Stimulated activated naive CD8-positive, alpha-beta T cell treated with anti-CD3 and anti-CD28 coated beads, Interleukin-15, Interleukin-2, amounts not matched to agents 100 ng/mL and 50 ng/mL, for 24 hours (primary cell): ENCODE data around the gene SLC35E3.
"Not testable (repeated sequence)": the region's sequence is repeated elsewhere in the genome, so short reads cannot be mapped to it uniquely, and the experiment has no call there.

Source experiments
- H3K27ac Mint-ChIP-seq: one replicate; pipeline ENCODE4 v1.8.0; 2021; ENCODE audit warnings: mild to moderate bottlenecking, mixed read lengths
- H3K27me3 Mint-ChIP-seq: one replicate; pipeline ENCODE4 v1.8.0; 2021; ENCODE audit warnings: mixed read lengths
- H3K36me3 Mint-ChIP-seq: one replicate; pipeline ENCODE4 v1.8.0; 2021; ENCODE audit warnings: low read depth, mixed read lengths
- H3K4me1 Mint-ChIP-seq: one replicate; pipeline ENCODE4 v1.8.0; 2021; ENCODE audit warnings: low read depth, mixed read lengths
- H3K4me3 Mint-ChIP-seq: one replicate; pipeline ENCODE4 v1.8.0; 2021; ENCODE audit warnings: mild to moderate bottlenecking, mixed read lengths
- H3K9me3 Mint-ChIP-seq: one replicate; pipeline ENCODE4 v1.8.0; 2021; ENCODE audit warnings: mixed read lengths

The SLC35E3 gene

GRCh38 chr12:68800294-68800693, 54.3 kb downstream of the SLC35E3 start:
- Mint-ChIP-seq H3K9me3 (no peaks in the 10 kb centered on the region), H3K27me3 (no peaks in the 10 kb centered on the region), H3K36me3 (no peaks in the 10 kb centered on the region), H3K4me1 (no peaks in the 10 kb centered on the region), H3K27ac (no peak overlapping the region), H3K4me3 (no peak overlapping the region)

GRCh38 chr12:68801124-68801523, 55.1 kb downstream of the SLC35E3 start:
- not testable (repeated sequence) for H3K27me3 Mint-ChIP-seq, H3K36me3 Mint-ChIP-seq, H3K4me1 Mint-ChIP-seq, H3K4me3 Mint-ChIP-seq, H3K9me3 Mint-ChIP-seq, H3K27ac Mint-ChIP-seq

- H3K27ac Mint-ChIP-seq, H3K4me3 Mint-ChIP-seq, H3K27me3 Mint-ChIP-seq, H3K4me1 Mint-ChIP-seq, H3K36me3 Mint-ChIP-seq, H3K9me3 Mint-ChIP-seq: not testable (repeated sequence)
Observed at GRCh38 chr12:68802372-68802745, 56.4 kb downstream of the SLC35E3 start.

GRCh38 chr12:68802911-68803651, 57.1 kb downstream of the SLC35E3 start:
- not testable (repeated sequence) for H3K4me3 Mint-ChIP-seq, H3K4me1 Mint-ChIP-seq, H3K27ac Mint-ChIP-seq, H3K36me3 Mint-ChIP-seq, H3K9me3 Mint-ChIP-seq, H3K27me3 Mint-ChIP-seq

GRCh38 chr12:68803948-68804656, 58.1 kb downstream of the SLC35E3 start:
- Mint-ChIP-seq H3K36me3 (peaks cover 5% of the 10 kb centered on the region), H3K9me3 (no peaks in the 10 kb centered on the region), H3K27ac (no peak overlapping the region), H3K4me1 (peaks cover 15% of the 10 kb centered on the region), H3K27me3 (no peaks in the 10 kb centered on the region), H3K4me3 (no peak overlapping the region)

- H3K9me3 Mint-ChIP-seq: no peaks in the 10 kb centered on the region
- H3K36me3 Mint-ChIP-seq: peaks cover 13% of the 10 kb centered on the region
- no peak overlapping the region for H3K27ac Mint-ChIP-seq
- peaks cover 23% of the 10 kb centered on the region for H3K4me1 Mint-ChIP-seq
- no peak overlapping the region for H3K4me3 Mint-ChIP-seq
- H3K27me3 Mint-ChIP-seq: no peaks in the 10 kb centered on the region
Observed at GRCh38 chr12:68804657-68805591, 58.9 kb downstream of the SLC35E3 start.

GRCh38 chr12:68805592-68806120, 59.7 kb downstream of the SLC35E3 start:
- peaks cover 16% of the 10 kb centered on the region for H3K36me3 Mint-ChIP-seq
- no peak overlapping the region for H3K27ac Mint-ChIP-seq
- H3K27me3 Mint-ChIP-seq: no peaks in the 10 kb centered on the region
- peaks cover 25% of the 10 kb centered on the region for H3K4me1 Mint-ChIP-seq
- no peak overlapping the region for H3K4me3 Mint-ChIP-seq
- H3K9me3 Mint-ChIP-seq: no peaks in the 10 kb centered on the region

- Mint-ChIP-seq H3K36me3 (peaks cover 26% of the 10 kb centered on the region), H3K9me3 (no peaks in the 10 kb centered on the region), H3K27ac (peak overlapping the region; percentile 99), H3K4me1 (peaks cover 34% of the 10 kb centered on the region), H3K4me3 (peak overlapping the region; percentile 95), H3K27me3 (no peaks in the 10 kb centered on the region)
Observed at GRCh38 chr12:68806488-68807237, 60.7 kb downstream of the SLC35E3 start.

GRCh38 chr12:68807274-68807575, 61.2 kb downstream of the SLC35E3 start:
- H3K4me3 Mint-ChIP-seq: peak overlapping the region; percentile 95
- not testable (repeated sequence) for H3K9me3 Mint-ChIP-seq, H3K27me3 Mint-ChIP-seq
- peaks cover 38% of the 10 kb centered on the region for H3K4me1 Mint-ChIP-seq
- H3K27ac Mint-ChIP-seq: peak overlapping the region; percentile 99
- peaks cover 29% of the 10 kb centered on the region for H3K36me3 Mint-ChIP-seq

- Mint-ChIP-seq H3K36me3 (peaks cover 35% of the 10 kb centered on the region), H3K4me3 (peak within 1 kb of the TSS; percentile 95), H3K27ac (peak within 1 kb of the TSS; percentile 99), H3K27me3 (no peaks in the 10 kb centered on the region), H3K9me3 (no peaks in the 10 kb centered on the region), H3K4me1 (peaks cover 44% of the 10 kb centered on the region)
Observed at GRCh38 chr12:68807576-68808387, 61.8 kb downstream of the SLC35E3 start, which contains the start of gene MDM2. TSS of gene MDM2 (plus strand) at chr12:68808177. CDS start at chr12:68808478, 301 bp downstream.

- H3K4me3 Mint-ChIP-seq: peak overlapping the region; percentile 95
- H3K27me3 Mint-ChIP-seq: no peaks in the 10 kb centered on the region
- H3K36me3 Mint-ChIP-seq: peaks cover 43% of the 10 kb centered on the region
- peak overlapping the region; percentile 99 for H3K27ac Mint-ChIP-seq
- no peaks in the 10 kb centered on the region for H3K9me3 Mint-ChIP-seq
- peaks cover 51% of the 10 kb centered on the region for H3K4me1 Mint-ChIP-seq
Observed at GRCh38 chr12:68808388-68809189, 62.6 kb downstream of the SLC35E3 start.

- Mint-ChIP-seq H3K36me3 (peaks cover 48% of the 10 kb centered on the region), H3K4me1 (peaks cover 56% of the 10 kb centered on the region)
Observed at GRCh38 chr12:68809190-68810026, 63.4 kb downstream of the SLC35E3 start.

More at GRCh38 chr12:68809190-68810026, 63.4 kb downstream of the SLC35E3 start:
- Mint-ChIP-seq H3K27ac (peak overlapping the region; percentile 99), H3K4me3 (peak overlapping the region; percentile 95), H3K27me3 (no peaks in the 10 kb centered on the region), H3K9me3 (no peaks in the 10 kb centered on the region)
